Measurements from ENCODE around the gene INAFM2. TPM values are rescaled to one million over a fixed set of nuclear protein-coding genes. Genes with fewer than 3 reads are reported as not detected.

The INAFM2 gene
- total and polyA plus RNA-seq, 9 of the 15 experiments (the other 6 are each of a cell fraction or from before 2014, with no cell fraction given) = 11.8 to 43.1 (median 27.2) TPM

DNA sequence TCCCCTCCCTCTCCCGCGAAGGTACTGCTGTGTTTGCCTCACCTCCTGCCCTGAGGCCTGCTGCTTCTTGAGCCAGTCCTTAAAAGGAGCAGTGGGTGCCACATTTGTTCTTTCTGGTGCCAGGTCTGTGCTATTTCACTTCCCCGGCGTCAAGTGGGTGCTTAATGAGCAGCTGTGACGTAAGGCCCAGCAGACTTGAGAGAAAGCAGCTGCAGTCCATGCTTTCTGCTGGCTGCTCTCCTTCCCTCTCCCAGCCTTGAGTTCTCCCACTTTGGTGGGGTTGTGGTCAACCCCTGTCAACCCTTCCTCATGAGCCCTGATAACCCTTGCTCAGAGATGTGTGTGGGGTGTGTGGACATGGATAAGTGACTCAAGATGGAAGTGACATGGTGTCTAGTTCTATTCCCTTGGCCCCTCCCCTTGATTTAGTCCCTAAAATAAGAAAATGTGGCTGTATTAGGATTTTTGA is 6.9 kb downstream of the INAFM2 start (continued):
- TF ChIP-seq, protein P1, sequence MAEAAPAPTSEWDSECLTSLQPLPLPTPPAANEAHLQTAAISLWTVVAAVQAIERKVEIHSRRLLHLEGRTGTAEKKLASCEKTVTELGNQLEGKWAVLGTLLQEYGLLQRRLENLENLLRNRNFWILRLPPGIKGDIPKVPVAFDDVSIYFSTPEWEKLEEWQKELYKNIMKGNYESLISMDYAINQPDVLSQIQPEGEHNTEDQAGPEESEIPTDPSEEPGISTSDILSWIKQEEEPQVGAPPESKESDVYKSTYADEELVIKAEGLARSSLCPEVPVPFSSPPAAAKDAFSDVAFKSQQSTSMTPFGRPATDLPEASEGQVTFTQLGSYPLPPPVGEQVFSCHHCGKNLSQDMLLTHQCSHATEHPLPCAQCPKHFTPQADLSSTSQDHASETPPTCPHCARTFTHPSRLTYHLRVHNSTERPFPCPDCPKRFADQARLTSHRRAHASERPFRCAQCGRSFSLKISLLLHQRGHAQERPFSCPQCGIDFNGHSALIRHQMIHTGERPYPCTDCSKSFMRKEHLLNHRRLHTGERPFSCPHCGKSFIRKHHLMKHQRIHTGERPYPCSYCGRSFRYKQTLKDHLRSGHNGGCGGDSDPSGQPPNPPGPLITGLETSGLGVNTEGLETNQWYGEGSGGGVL (CRISPR knock-in tag; IDR thresholded peaks at IDR 0.05) = no peak
- no peak for TF ChIP-seq FUS (optimal IDR thresholded peaks at IDR 0.05; ENCODE audit: low read depth, low read length)
- no peak for TF ChIP-seq NR4A1 (CRISPR knock-in tag; IDR thresholded peaks at IDR 0.05)
- TF ChIP-seq NR4A1 (tag; IDR thresholded peaks at IDR 0.05) = no peak; the same call in 1 of the 2 replicates
- TF ChIP-seq KLF10 (CRISPR knock-in tag; IDR thresholded peaks at IDR 0.05) = no peak
- TF ChIP-seq, protein P2, sequence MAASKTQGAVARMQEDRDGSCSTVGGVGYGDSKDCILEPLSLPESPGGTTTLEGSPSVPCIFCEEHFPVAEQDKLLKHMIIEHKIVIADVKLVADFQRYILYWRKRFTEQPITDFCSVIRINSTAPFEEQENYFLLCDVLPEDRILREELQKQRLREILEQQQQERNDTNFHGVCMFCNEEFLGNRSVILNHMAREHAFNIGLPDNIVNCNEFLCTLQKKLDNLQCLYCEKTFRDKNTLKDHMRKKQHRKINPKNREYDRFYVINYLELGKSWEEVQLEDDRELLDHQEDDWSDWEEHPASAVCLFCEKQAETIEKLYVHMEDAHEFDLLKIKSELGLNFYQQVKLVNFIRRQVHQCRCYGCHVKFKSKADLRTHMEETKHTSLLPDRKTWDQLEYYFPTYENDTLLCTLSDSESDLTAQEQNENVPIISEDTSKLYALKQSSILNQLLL (CRISPR knock-in tag; IDR thresholded peaks at IDR 0.05; ENCODE audit: borderline replicate concordance) = no peak
- TF ChIP-seq, protein P3, sequence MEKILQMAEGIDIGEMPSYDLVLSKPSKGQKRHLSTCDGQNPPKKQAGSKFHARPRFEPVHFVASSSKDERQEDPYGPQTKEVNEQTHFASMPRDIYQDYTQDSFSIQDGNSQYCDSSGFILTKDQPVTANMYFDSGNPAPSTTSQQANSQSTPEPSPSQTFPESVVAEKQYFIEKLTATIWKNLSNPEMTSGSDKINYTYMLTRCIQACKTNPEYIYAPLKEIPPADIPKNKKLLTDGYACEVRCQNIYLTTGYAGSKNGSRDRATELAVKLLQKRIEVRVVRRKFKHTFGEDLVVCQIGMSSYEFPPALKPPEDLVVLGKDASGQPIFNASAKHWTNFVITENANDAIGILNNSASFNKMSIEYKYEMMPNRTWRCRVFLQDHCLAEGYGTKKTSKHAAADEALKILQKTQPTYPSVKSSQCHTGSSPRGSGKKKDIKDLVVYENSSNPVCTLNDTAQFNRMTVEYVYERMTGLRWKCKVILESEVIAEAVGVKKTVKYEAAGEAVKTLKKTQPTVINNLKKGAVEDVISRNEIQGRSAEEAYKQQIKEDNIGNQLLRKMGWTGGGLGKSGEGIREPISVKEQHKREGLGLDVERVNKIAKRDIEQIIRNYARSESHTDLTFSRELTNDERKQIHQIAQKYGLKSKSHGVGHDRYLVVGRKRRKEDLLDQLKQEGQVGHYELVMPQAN (IDR thresholded peaks at IDR 0.05; ENCODE audit: borderline replicate concordance) = no peak
- TF ChIP-seq TOE1 (IDR thresholded peaks at IDR 0.05; ENCODE audit: borderline replicate concordance) = no peak
- TF ChIP-seq TOE1 (CRISPR knock-in tag; IDR thresholded peaks at IDR 0.05; ENCODE audit: borderline replicate concordance, low read depth) = no peak
- TF ChIP-seq, protein P4, sequence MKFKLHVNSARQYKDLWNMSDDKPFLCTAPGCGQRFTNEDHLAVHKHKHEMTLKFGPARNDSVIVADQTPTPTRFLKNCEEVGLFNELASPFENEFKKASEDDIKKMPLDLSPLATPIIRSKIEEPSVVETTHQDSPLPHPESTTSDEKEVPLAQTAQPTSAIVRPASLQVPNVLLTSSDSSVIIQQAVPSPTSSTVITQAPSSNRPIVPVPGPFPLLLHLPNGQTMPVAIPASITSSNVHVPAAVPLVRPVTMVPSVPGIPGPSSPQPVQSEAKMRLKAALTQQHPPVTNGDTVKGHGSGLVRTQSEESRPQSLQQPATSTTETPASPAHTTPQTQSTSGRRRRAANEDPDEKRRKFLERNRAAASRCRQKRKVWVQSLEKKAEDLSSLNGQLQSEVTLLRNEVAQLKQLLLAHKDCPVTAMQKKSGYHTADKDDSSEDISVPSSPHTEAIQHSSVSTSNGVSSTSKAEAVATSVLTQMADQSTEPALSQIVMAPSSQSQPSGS (CRISPR knock-in tag; IDR thresholded peaks at IDR 0.05) = no peak
- TF ChIP-seq TCF3 (CRISPR knock-in tag; IDR thresholded peaks at IDR 0.05) = peak; percentile 94
- TF ChIP-seq, protein P5, sequence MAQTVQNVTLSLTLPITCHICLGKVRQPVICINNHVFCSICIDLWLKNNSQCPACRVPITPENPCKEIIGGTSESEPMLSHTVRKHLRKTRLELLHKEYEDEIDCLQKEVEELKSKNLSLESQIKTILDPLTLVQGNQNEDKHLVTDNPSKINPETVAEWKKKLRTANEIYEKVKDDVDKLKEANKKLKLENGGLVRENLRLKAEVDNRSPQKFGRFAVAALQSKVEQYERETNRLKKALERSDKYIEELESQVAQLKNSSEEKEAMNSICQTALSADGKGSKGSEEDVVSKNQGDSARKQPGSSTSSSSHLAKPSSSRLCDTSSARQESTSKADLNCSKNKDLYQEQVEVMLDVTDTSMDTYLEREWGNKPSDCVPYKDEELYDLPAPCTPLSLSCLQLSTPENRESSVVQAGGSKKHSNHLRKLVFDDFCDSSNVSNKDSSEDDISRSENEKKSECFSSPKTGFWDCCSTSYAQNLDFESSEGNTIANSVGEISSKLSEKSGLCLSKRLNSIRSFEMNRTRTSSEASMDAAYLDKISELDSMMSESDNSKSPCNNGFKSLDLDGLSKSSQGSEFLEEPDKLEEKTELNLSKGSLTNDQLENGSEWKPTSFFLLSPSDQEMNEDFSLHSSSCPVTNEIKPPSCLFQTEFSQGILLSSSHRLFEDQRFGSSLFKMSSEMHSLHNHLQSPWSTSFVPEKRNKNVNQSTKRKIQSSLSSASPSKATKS (CRISPR knock-in tag; IDR thresholded peaks at IDR 0.05) = no peak
- no peak for TF ChIP-seq RFX7 (CRISPR knock-in tag; IDR thresholded peaks at IDR 0.05)
- TF ChIP-seq EHMT2 (IDR thresholded peaks at IDR 0.05) = peak; percentile 88
- TF ChIP-seq CSDE1 (IDR thresholded peaks at IDR 0.05) = no peak
- TF ChIP-seq ZC3H11A (IDR thresholded peaks at IDR 0.05; ENCODE audit: low read depth, low read length) = no peak
- no peak for TF ChIP-seq DMBX1 (CRISPR knock-in tag; IDR thresholded peaks at IDR 0.05; ENCODE audit: borderline replicate concordance)
- TF ChIP-seq PCBP2 (IDR thresholded peaks at IDR 0.05; ENCODE audit: low read depth, low read length, poor library complexity, severe bottlenecking) = no peak
- no peak for TF ChIP-seq FOXA1 (IDR thresholded peaks at IDR 0.05; ENCODE audit: borderline replicate concordance)
- TF ChIP-seq ZNF134 (CRISPR knock-in tag; conservative IDR thresholded peaks at IDR 0.05) = no peak
- TF ChIP-seq NCOA2 (IDR thresholded peaks at IDR 0.05; ENCODE audit: partially characterized antibody in 2 of 2) = no peak

Data from K562 (cell line).